Measurements from ENCODE around the gene SPINT2. TPM values are rescaled to one million over a fixed set of nuclear protein-coding genes. Genes with fewer than 3 reads are reported as not detected.
A peak's percentile ranks its signal among the peaks of the same experiment; 100 is the strongest.
"Not testable (repeated sequence)": the region's sequence is repeated elsewhere in the genome, so short reads cannot be mapped to it uniquely, and the experiment has no call there.

SPINT2 gene
- total RNA-seq, 1 experiment from 2014 or later = not detected

DNA sequence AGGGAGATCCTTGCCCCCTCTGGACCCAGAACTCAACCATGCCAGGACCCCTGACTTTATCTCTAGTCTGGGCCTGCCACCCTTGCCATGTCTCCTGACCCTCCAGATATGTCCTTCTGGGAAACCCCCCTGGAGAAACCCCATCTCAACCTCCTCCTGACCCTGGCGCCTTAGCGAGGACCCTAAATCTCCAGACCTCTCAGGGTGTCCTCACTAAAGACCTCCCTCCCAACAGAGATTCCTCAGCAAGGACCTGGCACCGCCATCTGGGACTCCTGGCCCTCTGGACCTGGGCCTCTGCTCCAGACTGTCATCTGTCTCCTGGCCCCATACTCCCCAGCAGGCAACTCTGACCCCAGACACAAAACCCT, 56.6 kb downstream of the SPINT2 start:
- Histone ChIP-seq H3K36me3 (no peaks in the 10 kb centered on the region), H3K27me3 (replicated peaks) (peaks cover 18% of the 10 kb centered on the region), H3K9me3 (replicated peaks) (no peaks in the 10 kb centered on the region), H3K4me3 (no peak overlapping the region), H3K4me1 (replicated peaks) (peaks cover 15% of the 10 kb centered on the region), H3K27ac (no peak overlapping the region)
- DNase-seq (ENCODE audit: low read depth in 1 of 2, low spot score in 2 of 2) = no peak

DNA sequence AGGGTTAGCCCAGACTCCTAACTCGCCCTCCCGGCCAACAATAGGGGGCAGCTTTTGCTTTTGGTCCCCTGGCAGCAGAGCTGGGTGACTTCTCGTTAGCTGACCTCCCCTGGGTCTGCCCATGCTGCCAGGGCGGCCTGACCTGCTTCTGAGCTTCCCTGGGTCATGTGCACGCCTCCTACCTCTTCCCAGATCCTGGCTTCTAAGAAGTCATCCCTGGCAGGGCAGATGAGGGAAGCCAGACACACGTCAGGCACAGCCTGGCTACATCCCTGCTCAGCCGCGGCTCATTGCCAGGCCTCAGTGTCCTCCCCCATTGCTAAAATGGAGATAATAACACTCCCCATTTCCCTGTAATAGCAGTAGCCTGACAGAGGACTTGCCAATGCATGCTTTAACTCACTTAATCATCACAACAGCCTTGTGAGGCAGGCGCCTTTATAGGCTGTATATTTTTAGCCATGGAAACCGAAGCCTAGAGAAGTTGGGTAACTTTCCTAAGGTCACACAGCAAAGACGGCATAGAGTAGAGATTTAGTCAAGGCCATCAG, 57.3 kb downstream of the SPINT2 start:
- H3K4me3 ChIP-seq = no peak overlapping the region

DNA sequence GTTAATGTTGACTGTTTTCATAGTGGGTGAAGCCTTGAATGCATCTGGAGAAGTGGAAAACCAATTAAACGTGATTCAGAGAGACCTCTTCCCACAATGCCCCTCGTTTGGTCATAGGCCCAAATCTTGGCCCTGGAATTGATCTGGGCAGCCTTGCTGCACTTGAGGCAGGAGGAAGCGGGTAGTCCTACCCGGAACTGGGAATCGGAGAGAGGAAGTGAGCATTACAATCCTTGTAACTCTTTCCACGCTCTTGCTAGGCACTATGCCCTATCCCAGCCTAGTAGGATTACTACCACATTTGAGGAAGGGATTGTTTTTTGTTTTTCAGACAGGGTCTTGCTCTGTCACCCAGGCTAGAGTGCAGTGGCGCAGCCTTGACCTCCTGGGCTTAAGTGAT, 58.9 kb downstream of the SPINT2 start:
- Histone ChIP-seq H3K36me3 (no peaks in the 10 kb centered on the region), H3K27me3 (replicated peaks) (peaks cover 18% of the 10 kb centered on the region), H3K27ac (no peak overlapping the region), H3K4me1 (replicated peaks) (peaks cover 11% of the 10 kb centered on the region), H3K9me3 (replicated peaks) (no peaks in the 10 kb centered on the region), H3K4me3 (no peak overlapping the region)
- no peak for DNase-seq (ENCODE audit: low read depth in 1 of 2, low spot score in 2 of 2)

More for the DNA sequence above, 57.3 kb downstream of the SPINT2 start:
- peaks cover 11% of the 10 kb centered on the region for H3K4me1 ChIP-seq (replicated peaks)
- no peak for DNase-seq (ENCODE audit: low read depth in 1 of 2, low spot score in 2 of 2)
- H3K9me3 ChIP-seq (replicated peaks) = no peaks in the 10 kb centered on the region
- no peaks in the 10 kb centered on the region for H3K36me3 ChIP-seq
- peaks cover 18% of the 10 kb centered on the region for H3K27me3 ChIP-seq (replicated peaks)
- H3K27ac ChIP-seq = no peak overlapping the region

DNA sequence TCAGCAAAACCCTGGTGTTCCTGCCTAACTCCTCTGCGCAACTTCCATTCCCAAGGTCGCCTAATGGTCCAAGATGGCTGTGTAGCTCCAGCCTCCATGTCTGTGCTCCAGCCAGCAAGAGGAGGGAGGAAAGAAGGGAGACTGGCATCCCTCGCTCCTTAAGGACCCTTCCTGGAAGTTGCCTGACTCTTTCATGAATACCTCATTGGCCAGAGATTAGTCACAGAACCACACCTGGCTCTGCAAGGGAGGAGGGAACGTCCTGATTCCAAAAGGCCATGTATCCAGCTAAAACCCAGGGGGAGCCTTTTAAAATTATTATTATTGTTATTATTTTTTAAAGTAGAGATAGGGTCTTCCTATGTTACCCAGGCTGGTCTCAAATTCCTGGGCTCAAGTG, 60.1 kb downstream of the SPINT2 start:
- no peaks in the 10 kb centered on the region for H3K36me3 ChIP-seq
- no peaks in the 10 kb centered on the region for H3K9me3 ChIP-seq (replicated peaks)
- no peak overlapping the region for H3K27ac ChIP-seq
- H3K27me3 ChIP-seq (replicated peaks) = peaks cover 13% of the 10 kb centered on the region
- no peak overlapping the region for H3K4me3 ChIP-seq
- peaks cover 9% of the 10 kb centered on the region for H3K4me1 ChIP-seq (replicated peaks)
- no peak for DNase-seq (ENCODE audit: low read depth in 1 of 2, low spot score in 2 of 2)

DNA sequence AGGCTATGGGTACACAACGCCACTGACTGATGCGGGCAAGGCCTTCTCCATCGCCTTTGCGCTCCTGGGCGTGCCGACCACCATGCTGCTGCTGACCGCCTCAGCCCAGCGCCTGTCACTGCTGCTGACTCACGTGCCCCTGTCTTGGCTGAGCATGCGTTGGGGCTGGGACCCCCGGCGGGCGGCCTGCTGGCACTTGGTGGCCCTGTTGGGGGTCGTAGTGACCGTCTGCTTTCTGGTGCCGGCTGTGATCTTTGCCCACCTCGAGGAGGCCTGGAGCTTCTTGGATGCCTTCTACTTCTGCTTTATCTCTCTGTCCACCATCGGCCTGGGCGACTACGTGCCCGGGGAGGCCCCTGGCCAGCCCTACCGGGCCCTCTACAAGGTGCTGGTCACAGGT, 62.2 kb downstream of the SPINT2 start:
- DNase-seq (ENCODE audit: low read depth in 1 of 2, low spot score in 2 of 2) = no peak
- Histone ChIP-seq H3K27ac (no peak overlapping the region), H3K27me3 (replicated peaks) (no peaks in the 10 kb centered on the region), H3K36me3 (no peaks in the 10 kb centered on the region), H3K4me3 (no peak overlapping the region), H3K4me1 (replicated peaks) (no peaks in the 10 kb centered on the region), H3K9me3 (replicated peaks) (no peaks in the 10 kb centered on the region)

DNA sequence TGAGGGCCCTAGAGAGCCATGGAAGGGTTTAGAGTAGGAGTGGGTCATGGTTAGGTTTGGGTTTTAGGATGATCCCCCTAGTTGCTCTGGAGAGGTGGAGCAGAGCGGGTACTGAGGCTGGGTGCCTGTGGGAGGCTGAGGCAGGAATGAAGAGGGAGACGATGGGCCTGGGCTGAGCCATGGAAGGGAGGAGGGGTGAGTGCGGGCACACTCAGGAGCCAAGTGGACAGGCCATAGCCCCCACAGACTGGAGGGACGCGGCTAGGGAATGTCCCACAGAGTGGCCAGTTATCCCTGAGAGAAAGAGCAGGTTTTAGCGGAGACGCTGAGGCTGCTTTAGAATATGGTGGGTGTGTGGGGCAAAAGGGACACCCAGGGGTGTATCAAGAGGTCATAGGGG, 65.3 kb downstream of the SPINT2 start:
- Histone ChIP-seq H3K27ac (no peak overlapping the region), H3K27me3 (replicated peaks) (no peaks in the 10 kb centered on the region), H3K36me3 (no peaks in the 10 kb centered on the region), H3K9me3 (replicated peaks) (no peaks in the 10 kb centered on the region), H3K4me3 (no peak overlapping the region), H3K4me1 (replicated peaks) (no peaks in the 10 kb centered on the region)
- no peak for DNase-seq (ENCODE audit: low read depth in 1 of 2, low spot score in 2 of 2)

DNA sequence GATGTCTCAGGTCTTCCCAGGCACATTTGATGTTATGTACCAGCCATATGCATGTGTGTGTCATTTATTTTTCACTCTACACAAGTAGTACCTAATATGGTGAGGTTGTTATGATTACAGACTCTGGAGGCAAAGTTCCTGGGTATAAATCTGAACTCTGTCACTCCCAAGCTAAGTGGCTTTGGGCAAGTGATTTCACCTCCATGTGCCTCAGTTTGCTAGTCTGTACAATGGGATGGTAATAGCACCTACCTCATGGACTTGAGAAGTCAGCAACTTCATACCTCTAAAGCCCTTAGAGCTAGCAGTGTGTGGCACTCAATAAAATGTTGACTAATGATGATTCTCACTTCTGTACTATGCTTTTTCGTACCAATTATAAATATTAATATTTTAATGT, 67.4 kb downstream of the SPINT2 start:
- H3K27me3 ChIP-seq (replicated peaks) = no peaks in the 10 kb centered on the region
- H3K36me3 ChIP-seq = no peaks in the 10 kb centered on the region
- no peak for DNase-seq (ENCODE audit: low read depth in 1 of 2, low spot score in 2 of 2)

DNA sequence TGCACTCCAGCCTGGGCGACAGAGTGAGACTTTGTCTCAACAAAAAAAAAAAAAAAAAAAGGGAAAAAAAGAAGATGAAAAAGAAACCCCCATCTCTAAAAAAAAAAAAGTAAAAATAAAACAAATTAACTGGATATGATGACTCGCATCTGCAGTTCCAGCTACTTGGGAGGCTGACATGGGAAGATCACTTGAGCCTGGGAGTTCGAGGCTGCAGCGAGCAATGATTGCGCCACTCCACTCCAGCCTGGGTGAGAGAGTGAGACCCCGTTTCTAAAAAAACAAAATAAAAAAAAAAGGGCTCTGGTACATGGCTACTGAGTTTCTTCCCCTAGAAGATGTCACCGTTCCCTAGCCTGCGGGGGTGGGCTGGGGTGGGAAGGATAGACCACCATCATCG, 68.9 kb downstream of the SPINT2 start:
- H3K4me1 ChIP-seq (replicated peaks) = peaks cover 4% of the 10 kb centered on the region; the same call in 1 of the 2 replicates
- DNase-seq (ENCODE audit: low read depth in 1 of 2, low spot score in 2 of 2) = no peak
- H3K4me3 ChIP-seq = no peak overlapping the region

More for the DNA sequence above, 67.4 kb downstream of the SPINT2 start:
- H3K4me1 ChIP-seq (replicated peaks) = no peaks in the 10 kb centered on the region
- H3K4me3 ChIP-seq = no peak overlapping the region
- no peaks in the 10 kb centered on the region for H3K9me3 ChIP-seq (replicated peaks)
- no peak overlapping the region for H3K27ac ChIP-seq

DNA sequence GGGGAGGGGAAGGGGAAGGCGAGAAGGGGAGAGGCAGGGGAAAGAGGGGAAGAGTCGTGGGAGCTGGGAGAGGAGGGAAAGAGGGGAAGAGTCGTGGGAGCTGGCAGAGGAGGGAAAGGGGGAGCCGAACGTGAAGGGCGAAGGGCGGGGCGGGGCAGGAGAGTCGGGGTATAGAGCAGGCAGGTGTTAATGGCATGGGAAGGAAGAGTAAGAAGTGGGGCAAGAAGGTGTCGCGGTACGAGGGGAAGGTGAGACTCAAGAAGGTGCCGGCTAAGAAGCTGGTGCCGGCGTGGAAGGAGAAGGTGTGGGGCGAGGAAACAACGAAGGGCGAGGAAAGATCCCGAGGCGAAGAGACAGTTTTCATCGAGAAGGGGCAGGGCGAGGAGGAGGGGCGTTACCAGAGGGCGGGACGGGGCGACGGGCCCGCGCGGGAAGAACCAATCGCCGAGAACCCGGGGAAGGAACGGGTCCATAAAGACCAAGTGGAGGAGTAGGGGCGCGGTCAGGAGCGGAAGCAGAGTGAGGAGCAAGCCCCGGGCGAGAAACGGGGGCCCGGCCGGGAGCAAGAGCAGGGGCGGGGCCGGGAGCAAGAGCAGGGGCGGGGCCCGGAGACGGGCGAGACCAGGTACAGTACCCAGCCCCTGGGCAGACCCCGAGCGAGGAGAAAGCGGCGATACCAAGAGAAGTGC, 71.7 kb downstream of the SPINT2 start:
- Histone ChIP-seq H3K4me1 (replicated peaks) (peaks cover 4% of the 10 kb centered on the region; the same call in 1 of the 2 replicates), H3K4me3 (peak overlapping the region; percentile 47)

More for the DNA sequence above, 68.9 kb downstream of the SPINT2 start:
- Histone ChIP-seq H3K27me3 (replicated peaks) (no peaks in the 10 kb centered on the region), H3K36me3 (no peaks in the 10 kb centered on the region), H3K27ac (no peak overlapping the region), H3K9me3 (replicated peaks) (no peaks in the 10 kb centered on the region)

DNA sequence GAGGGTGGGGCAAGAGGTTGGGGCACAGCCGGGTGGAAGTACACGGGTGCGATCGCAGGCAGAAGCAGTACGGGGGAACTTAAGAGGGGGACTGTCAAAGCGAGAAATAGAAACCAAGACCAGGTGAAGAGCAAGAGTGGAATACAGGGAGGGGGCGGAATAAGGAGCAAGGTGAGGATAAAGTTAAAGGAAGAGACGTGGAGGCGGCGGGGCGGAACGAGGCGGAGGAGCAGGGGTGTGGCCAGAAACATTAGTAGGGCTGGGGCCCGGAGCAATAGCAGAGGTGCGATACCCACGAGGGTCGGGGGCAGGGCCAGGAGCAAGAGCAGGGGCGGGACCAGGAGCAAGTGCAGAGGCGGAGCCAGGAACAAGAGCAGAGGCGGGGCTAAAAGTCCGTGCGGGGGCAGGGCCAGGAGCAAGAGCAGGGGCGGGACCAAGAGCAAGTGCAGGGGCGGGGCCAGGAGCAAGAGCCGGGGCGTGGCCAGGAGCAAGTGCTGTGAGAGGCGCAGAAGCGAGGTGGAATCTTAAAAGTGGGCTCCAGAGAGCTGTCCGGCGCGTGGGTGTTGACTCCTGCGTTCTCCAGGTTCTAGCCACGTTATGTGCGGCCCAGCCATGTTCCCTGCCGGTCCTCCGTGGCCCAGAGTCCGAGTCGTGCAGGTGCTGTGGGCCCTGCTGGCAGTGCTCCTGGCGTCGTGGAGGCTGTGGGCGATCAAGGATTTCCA, 72.4 kb downstream of the SPINT2 start:
- DNase-seq (ENCODE audit: low read depth in 1 of 2, low spot score in 2 of 2) = peak; percentile 73 to 92
- Histone ChIP-seq H3K27me3 (replicated peaks) (no peaks in the 10 kb centered on the region), H3K4me3 (peak overlapping the region; percentile 47), H3K4me1 (replicated peaks) (peaks cover 4% of the 10 kb centered on the region; the same call in 1 of the 2 replicates), H3K27ac (no peak overlapping the region), H3K36me3 (no peaks in the 10 kb centered on the region), H3K9me3 (replicated peaks) (no peaks in the 10 kb centered on the region)

More for the DNA sequence above, 71.7 kb downstream of the SPINT2 start:
- no peaks in the 10 kb centered on the region for H3K36me3 ChIP-seq
- H3K9me3 ChIP-seq (replicated peaks) = no peaks in the 10 kb centered on the region
- peak; percentile 94 to 98 for DNase-seq (ENCODE audit: low read depth in 1 of 2, low spot score in 2 of 2)
- H3K27me3 ChIP-seq (replicated peaks) = no peaks in the 10 kb centered on the region
- peak overlapping the region; percentile 33 for H3K27ac ChIP-seq

DNA sequence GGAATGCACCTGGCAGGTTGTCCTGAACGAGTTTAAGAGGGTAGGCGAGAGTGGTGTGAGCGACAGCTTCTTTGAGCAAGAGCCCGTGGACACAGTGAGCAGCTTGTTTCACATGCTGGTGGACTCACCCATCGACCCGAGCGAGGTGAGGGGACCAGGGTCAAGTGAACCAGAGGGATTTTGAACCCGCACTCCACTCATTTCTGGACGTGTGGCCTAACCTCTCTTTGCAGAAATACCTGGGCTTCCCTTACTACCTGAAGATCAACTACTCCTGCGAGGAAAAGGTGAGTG, 72.9 kb downstream of the SPINT2 start:
- Histone ChIP-seq H3K4me3 (peak overlapping the region; percentile 47; the same call in 1 of the 2 replicates), H3K36me3 (no peaks in the 10 kb centered on the region), H3K9me3 (replicated peaks) (no peaks in the 10 kb centered on the region), H3K4me1 (replicated peaks) (peaks cover 4% of the 10 kb centered on the region; the same call in 1 of the 2 replicates), H3K27ac (no peak overlapping the region), H3K27me3 (replicated peaks) (no peaks in the 10 kb centered on the region)
- no peak for DNase-seq (ENCODE audit: low read depth in 1 of 2, low spot score in 2 of 2)

DNA sequence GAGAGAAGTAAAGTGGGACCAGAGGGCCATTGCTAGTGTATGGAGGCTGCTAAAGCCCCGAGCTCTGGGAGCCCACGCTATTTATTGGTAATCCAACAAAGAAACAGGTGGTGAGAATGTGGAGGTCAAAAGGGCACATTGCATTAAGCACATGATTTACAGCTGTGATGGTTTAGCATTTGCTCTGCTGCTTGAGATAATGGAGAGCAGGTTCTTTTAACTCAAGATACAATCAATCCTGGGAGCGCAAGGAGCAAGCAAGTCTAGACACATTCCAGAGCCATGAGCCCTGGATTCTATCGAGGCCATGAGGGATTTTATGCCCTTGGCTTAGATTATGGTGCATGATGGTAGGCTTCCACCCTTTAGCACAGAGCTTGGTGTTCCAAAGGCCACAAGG, 74.6 kb downstream of the SPINT2 start:
- not testable (repeated sequence) for H3K4me1 ChIP-seq (replicated peaks); H3K36me3 ChIP-seq; H3K4me3 ChIP-seq; H3K27me3 ChIP-seq (replicated peaks); H3K9me3 ChIP-seq (replicated peaks); H3K27ac ChIP-seq; DNase-seq (ENCODE audit: low read depth in 1 of 2, low spot score in 2 of 2)

DNA sequence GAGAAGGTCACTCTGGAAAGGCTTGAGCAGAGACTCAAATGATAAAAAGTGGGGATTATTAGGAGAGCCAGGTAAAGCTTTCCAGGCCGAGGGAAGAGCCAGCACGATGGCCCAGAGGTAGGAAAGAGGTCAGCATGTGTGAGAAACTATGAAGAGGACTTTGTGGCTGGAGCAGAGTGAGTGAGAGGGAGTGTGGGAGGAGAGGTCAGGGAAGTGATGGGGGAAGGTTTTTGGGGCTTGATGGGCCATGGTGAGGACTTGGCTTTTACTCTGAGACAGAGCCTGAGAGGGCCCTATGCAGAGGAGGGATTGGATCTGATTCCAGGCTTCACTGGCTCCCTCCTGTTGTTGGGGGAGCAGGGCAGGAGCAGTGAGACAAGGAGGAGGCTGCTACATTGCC, 76.6 kb downstream of the SPINT2 start:
- H3K4me1 ChIP-seq (replicated peaks) = peaks cover 4% of the 10 kb centered on the region; the same call in 1 of the 2 replicates

More for the DNA sequence above, 76.6 kb downstream of the SPINT2 start:
- Histone ChIP-seq H3K9me3 (replicated peaks) (no peaks in the 10 kb centered on the region), H3K27me3 (replicated peaks) (no peaks in the 10 kb centered on the region), H3K4me3 (no peak overlapping the region), H3K27ac (no peak overlapping the region), H3K36me3 (no peaks in the 10 kb centered on the region)
- no peak for DNase-seq (ENCODE audit: low read depth in 1 of 2, low spot score in 2 of 2)
